OCI-LY7 (cell line): ENCODE data around the gene CMIP.

ENCODE experiments used
- CTCF ChIP-seq: fragments of 200-600 bp; sonication (generic); conservative IDR thresholded peaks from 2 replicates; pipeline ENCODE4 v1.5.1; 2014; ENCODE audit warnings: mild to moderate bottlenecking, antibody characterized with exemption, low read length, moderate library complexity, mixed read lengths
- EZH2phosphoT487 ChIP-seq: fragments of 200-600 bp; sonication (generic); IDR thresholded peaks from 2 replicates; pipeline ENCODE4 v1.6.1; 2018; ENCODE audit warnings: low read depth, borderline replicate concordance, mild to moderate bottlenecking, mixed run types, antibody characterized with exemption, low read length, moderate library complexity, mixed read lengths

- TF ChIP-seq CTCF (peak; percentile 76), EZH2phosphoT487 (no peak)
These were observed 252.5 kb downstream of the CMIP start for GRCh38 chr16:81696961-81697615.
